ENCODE data around the gene CTNNB1. TPM values are rescaled to one million over a fixed set of nuclear protein-coding genes. Genes with fewer than 3 reads are reported as not detected.

CTNNB1 gene
- total and polyA plus RNA-seq, 2 donors, result 230 to 664 TPM

DNA sequence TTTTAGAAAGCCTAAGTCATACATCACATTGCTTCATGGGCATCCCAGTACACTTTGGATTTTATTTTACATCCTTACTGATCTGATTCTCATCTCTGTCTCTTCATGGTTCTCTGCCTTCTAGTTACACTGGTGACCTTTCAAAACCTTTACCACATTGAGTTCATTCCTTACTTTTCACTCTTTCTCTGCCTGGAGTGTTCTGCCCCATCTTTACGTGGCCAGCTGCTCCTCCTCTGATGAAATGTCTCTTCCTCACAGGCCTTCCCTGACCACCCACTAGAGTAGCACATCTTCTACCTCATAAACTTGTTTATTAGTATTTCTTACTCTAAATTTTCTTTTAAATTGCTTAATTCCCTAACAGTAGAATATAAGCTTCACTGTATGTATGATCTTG is 17.7 kb downstream of the CTNNB1 start:
- no peak for DNase-seq (ENCODE audit: extremely low spot score)
- no peaks in the 10 kb centered on the region for H3K36me3 ChIP-seq (ENCODE audit: insufficient read depth)
- no peak overlapping the region for H3K27ac ChIP-seq (ENCODE audit: low read depth)
- H3K4me3 ChIP-seq (ENCODE audit: low read depth, low read length), result no peak overlapping the region
- WGBS, result 47% methylated on average over 1 of the region's 1 CpG
- H3K4me1 ChIP-seq (ENCODE audit: insufficient read depth), result peaks cover under 1% of the 10 kb centered on the region

GRCh38 chr3:41219424-41219823 is 20.1 kb downstream of the CTNNB1 start:
- Histone ChIP-seq H3K4me1 (ENCODE audit: insufficient read depth) (peaks cover 3% of the 10 kb centered on the region), H3K4me3 (ENCODE audit: low read depth, low read length) (no peak overlapping the region), H3K27ac (ENCODE audit: low read depth) (no peak overlapping the region), H3K36me3 (ENCODE audit: insufficient read depth) (no peaks in the 10 kb centered on the region)
- no peak for DNase-seq (ENCODE audit: extremely low spot score)
- 80% methylated on average over 1 of the region's 1 CpG for WGBS

DNA sequence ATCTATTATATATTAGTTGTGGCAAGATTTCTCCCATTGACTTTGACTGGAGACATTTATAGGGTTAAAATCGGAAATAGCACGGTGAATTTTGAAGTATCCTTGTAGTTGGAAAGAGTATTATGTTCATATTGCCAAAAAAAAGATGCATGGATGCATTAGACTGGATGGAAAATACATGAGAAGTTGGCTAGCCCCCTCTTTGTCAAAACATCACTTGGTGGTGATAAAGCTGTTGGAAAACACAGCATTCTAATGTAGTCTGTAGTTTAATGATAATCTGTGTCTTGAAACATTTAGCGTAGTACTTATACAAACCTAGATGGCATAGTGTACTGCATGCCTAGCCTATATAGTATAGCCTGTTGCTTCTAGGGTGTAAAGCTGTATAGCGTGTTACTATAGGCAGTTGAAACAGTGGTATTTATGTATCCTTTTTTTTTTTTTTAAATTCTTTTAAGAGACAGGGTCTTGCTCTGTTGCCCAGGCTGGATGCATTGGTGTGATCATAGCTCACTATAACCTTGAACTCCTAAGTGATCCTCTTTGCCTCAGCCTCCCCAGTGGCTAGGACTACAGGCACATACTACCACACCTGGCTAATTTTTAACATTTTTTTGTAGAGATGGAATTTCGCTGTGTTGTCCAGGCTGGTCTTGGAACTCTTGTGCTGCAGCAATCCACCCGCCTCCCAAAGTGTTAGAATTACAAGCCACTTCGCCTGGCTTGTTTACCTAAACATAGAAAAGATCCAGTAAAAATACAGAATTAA is 21.8 kb downstream of the CTNNB1 start:
- H3K4me1 ChIP-seq (ENCODE audit: insufficient read depth), result peaks cover 3% of the 10 kb centered on the region
- no peak overlapping the region for H3K27ac ChIP-seq (ENCODE audit: low read depth)
- H3K36me3 ChIP-seq (ENCODE audit: insufficient read depth), result peaks cover under 1% of the 10 kb centered on the region
- WGBS, result 70% methylated on average over 7 of the region's 7 CpGs
- H3K4me3 ChIP-seq (ENCODE audit: low read depth, low read length), result no peak overlapping the region
- no peak for DNase-seq (ENCODE audit: extremely low spot score)

GRCh38 chr3:41222012-41222411 is 22.7 kb downstream of the CTNNB1 start:
- no peak overlapping the region for H3K27ac ChIP-seq (ENCODE audit: low read depth)
- DNase-seq (ENCODE audit: extremely low spot score), result no peak
- peaks cover 2% of the 10 kb centered on the region for H3K36me3 ChIP-seq (ENCODE audit: insufficient read depth)
- H3K4me1 ChIP-seq (ENCODE audit: insufficient read depth), result peaks cover 3% of the 10 kb centered on the region
- WGBS, result 60% methylated on average over 2 of the region's 2 CpGs
- no peak overlapping the region for H3K4me3 ChIP-seq (ENCODE audit: low read depth, low read length)

- WGBS, result 58% methylated on average over 3 of the region's 3 CpGs
- no peak overlapping the region for H3K4me3 ChIP-seq (ENCODE audit: low read depth, low read length)
- peaks cover 3% of the 10 kb centered on the region for H3K4me1 ChIP-seq (ENCODE audit: insufficient read depth)
- peaks cover 4% of the 10 kb centered on the region for H3K36me3 ChIP-seq (ENCODE audit: insufficient read depth)
- no peak overlapping the region for H3K27ac ChIP-seq (ENCODE audit: low read depth)
- DNase-seq (ENCODE audit: extremely low spot score), result no peak
Observed at GRCh38 chr3:41222501-41222900, 23.2 kb downstream of the CTNNB1 start.

DNA sequence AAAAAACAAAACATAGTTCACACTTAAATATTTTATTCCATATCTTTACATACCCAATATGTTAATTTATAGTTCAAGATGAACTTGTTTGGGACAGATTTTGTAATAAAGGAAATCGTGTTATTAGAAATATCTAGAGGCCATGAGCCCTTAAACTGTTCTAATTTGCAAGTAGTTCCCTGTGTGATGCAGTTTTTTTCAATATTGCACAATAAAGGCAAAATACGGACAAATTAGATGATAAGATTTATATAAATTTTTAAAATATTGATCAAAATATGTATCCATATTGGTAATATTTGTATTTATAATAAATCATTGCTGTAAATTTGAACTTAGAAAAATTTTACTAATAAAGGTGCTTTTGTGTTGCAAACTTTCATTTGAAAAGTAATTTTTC is 23.8 kb downstream of the CTNNB1 start:
- Histone ChIP-seq H3K4me3 (ENCODE audit: low read depth, low read length) (no peak overlapping the region), H3K4me1 (ENCODE audit: insufficient read depth) (peaks cover 3% of the 10 kb centered on the region), H3K27ac (ENCODE audit: low read depth) (no peak overlapping the region), H3K36me3 (ENCODE audit: insufficient read depth) (peaks cover 4% of the 10 kb centered on the region)
- no peak for DNase-seq (ENCODE audit: extremely low spot score)
- 69% methylated on average over 2 of the region's 2 CpGs for WGBS

- DNase-seq (ENCODE audit: extremely low spot score), result no peak
- WGBS, result 85% methylated on average over 2 of the region's 2 CpGs
- peaks cover 4% of the 10 kb centered on the region for H3K36me3 ChIP-seq (ENCODE audit: insufficient read depth)
- H3K4me1 ChIP-seq (ENCODE audit: insufficient read depth), result peaks cover 3% of the 10 kb centered on the region
- H3K27ac ChIP-seq (ENCODE audit: low read depth), result no peak overlapping the region
- H3K4me3 ChIP-seq (ENCODE audit: low read depth, low read length), result no peak overlapping the region
Observed at GRCh38 chr3:41223691-41224090, 24.4 kb downstream of the CTNNB1 start.

DNA sequence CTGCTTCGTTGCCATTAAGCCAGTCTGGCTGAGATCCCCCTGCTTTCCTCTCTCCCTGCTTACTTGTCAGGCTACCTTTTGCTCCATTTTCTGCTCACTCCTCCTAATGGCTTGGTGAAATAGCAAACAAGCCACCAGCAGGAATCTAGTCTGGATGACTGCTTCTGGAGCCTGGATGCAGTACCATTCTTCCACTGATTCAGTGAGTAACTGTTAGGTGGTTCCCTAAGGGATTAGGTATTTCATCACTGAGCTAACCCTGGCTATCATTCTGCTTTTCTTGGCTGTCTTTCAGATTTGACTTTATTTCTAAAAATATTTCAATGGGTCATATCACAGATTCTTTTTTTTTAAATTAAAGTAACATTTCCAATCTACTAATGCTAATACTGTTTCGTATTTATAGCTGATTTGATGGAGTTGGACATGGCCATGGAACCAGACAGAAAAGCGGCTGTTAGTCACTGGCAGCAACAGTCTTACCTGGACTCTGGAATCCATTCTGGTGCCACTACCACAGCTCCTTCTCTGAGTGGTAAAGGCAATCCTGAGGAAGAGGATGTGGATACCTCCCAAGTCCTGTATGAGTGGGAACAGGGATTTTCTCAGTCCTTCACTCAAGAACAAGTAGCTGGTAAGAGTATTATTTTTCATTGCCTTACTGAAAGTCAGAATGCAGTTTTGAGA is 25.0 kb downstream of the CTNNB1 start:
- no peak overlapping the region for H3K4me3 ChIP-seq (ENCODE audit: low read depth, low read length)
- peaks cover 3% of the 10 kb centered on the region for H3K4me1 ChIP-seq (ENCODE audit: insufficient read depth)
- no peak overlapping the region for H3K27ac ChIP-seq (ENCODE audit: low read depth)
- 67% methylated on average over 3 of the region's 3 CpGs for WGBS
- no peak for DNase-seq (ENCODE audit: extremely low spot score)
- H3K36me3 ChIP-seq (ENCODE audit: insufficient read depth), result peaks cover 4% of the 10 kb centered on the region

DNA sequence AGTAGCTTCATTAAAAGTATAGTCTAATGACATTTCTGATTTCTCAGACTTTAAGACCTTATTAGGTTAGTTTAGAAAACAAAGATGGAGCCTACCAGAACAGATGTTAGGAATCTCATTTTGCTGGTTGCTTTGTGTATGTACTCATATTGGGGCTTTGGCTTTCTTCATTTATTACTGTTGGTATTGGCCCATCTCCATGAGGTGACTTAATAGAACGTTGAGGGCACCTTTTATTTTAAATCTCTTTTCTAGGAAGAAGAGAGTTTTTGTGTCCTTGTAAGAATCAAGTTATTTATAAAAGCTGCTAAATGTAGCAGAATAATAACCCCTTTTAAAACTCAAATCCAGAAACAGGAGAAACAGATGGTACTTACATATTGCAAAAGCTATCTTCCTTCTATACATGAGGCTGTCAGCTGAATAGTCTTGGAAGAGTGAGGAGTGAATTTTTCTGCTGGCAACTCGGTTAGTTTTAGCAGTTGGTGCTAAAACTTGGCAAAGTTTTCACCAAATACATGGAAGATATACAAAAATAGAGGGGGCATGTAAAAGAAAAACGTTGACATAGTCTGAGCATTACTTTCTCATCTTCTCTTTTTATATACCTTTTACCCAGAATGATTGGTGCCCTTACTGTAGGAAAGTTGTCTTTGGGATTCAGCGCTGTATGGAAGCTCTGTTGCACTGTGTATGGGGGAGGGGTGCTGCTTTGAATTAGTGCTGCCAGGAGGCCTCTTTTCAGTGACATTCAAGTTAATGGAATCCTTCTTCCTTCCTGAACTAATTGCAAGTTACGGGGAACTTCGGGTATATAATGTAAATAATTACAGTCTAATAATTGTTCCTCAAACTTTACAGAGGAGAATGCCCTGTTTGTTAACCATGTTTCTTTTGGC is 35.8 kb downstream of the CTNNB1 start:
- WGBS, result 54% methylated on average over 6 of the region's 6 CpGs
- H3K4me1 ChIP-seq (ENCODE audit: insufficient read depth), result no peaks in the 10 kb centered on the region
- H3K4me3 ChIP-seq (ENCODE audit: low read depth, low read length), result no peak overlapping the region
- H3K36me3 ChIP-seq (ENCODE audit: insufficient read depth), result peaks cover 13% of the 10 kb centered on the region
- H3K27ac ChIP-seq (ENCODE audit: low read depth), result no peak overlapping the region
- DNase-seq (ENCODE audit: extremely low spot score), result no peak

- Histone ChIP-seq H3K36me3 (ENCODE audit: insufficient read depth) (peaks cover 13% of the 10 kb centered on the region), H3K4me1 (ENCODE audit: insufficient read depth) (no peaks in the 10 kb centered on the region)
Observed at GRCh38 chr3:41236228-41236627, 36.9 kb downstream of the CTNNB1 start.

GRCh38 chr3:41237907-41238306 is 38.6 kb downstream of the CTNNB1 start:
- H3K4me1 ChIP-seq (ENCODE audit: insufficient read depth), result no peaks in the 10 kb centered on the region
- no peak overlapping the region for H3K4me3 ChIP-seq (ENCODE audit: low read depth, low read length)
- H3K27ac ChIP-seq (ENCODE audit: low read depth), result no peak overlapping the region

More at GRCh38 chr3:41236228-41236627, 36.9 kb downstream of the CTNNB1 start:
- Histone ChIP-seq H3K27ac (ENCODE audit: low read depth) (no peak overlapping the region), H3K4me3 (ENCODE audit: low read depth, low read length) (no peak overlapping the region)
- DNase-seq (ENCODE audit: extremely low spot score), result no peak
- WGBS, result 86% methylated on average over 2 of the region's 2 CpGs

DNA sequence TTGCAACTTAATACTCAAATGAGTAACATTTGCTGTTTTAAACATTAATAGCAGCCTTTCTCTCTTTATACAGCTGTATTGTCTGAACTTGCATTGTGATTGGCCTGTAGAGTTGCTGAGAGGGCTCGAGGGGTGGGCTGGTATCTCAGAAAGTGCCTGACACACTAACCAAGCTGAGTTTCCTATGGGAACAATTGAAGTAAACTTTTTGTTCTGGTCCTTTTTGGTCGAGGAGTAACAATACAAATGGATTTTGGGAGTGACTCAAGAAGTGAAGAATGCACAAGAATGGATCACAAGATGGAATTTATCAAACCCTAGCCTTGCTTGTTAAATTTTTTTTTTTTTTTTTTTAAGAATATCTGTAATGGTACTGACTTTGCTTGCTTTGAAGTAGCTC is 40.3 kb downstream of the CTNNB1 start:
- Histone ChIP-seq H3K36me3 (ENCODE audit: insufficient read depth) (peaks cover 8% of the 10 kb centered on the region), H3K4me1 (ENCODE audit: insufficient read depth) (no peaks in the 10 kb centered on the region), H3K4me3 (ENCODE audit: low read depth, low read length) (no peak overlapping the region), H3K27ac (ENCODE audit: low read depth) (no peak overlapping the region)
- no peak for DNase-seq (ENCODE audit: extremely low spot score)
- WGBS, result 43% methylated on average over 2 of the region's 2 CpGs

More at GRCh38 chr3:41237907-41238306, 38.6 kb downstream of the CTNNB1 start:
- 72% methylated on average over 3 of the region's 3 CpGs for WGBS
- H3K36me3 ChIP-seq (ENCODE audit: insufficient read depth), result peaks cover 13% of the 10 kb centered on the region
- no peak for DNase-seq (ENCODE audit: extremely low spot score)

DNA sequence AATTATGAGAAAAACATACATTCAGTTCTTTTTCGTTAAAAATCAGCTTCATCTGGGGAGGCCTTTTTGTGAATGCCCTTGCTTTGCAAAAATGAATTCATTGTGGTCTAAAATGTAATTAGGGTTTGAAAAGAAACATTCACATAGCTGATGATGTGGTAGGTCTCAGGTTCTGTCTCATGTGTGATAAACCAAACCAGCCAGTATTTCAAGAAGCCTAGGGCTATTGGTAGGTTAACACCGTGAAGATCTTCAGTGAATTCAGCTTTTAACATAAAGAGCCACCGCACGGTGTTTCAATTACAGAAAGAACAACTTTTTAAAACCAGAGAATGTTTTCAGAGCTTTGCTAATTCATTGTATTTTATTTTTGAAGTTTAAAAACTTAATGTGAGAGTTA is 41.9 kb downstream of the CTNNB1 start:
- Histone ChIP-seq H3K4me3 (ENCODE audit: low read depth, low read length) (no peak overlapping the region), H3K4me1 (ENCODE audit: insufficient read depth) (no peaks in the 10 kb centered on the region), H3K27ac (ENCODE audit: low read depth) (no peak overlapping the region), H3K36me3 (ENCODE audit: insufficient read depth) (peaks cover 7% of the 10 kb centered on the region)
- no peak for DNase-seq (ENCODE audit: extremely low spot score)
- WGBS, result 90% methylated on average over 4 of the region's 4 CpGs

Measured in urinary bladder (tissue), 4 donors.